H9 (cell line): ENCODE measurements around the gene DSTYK. TPM values are rescaled to one million over a fixed set of nuclear protein-coding genes. Genes with fewer than 3 reads are reported as not detected.

Experiments used
- DNase-seq: peaks from one replicate; pipeline ENCODE4 v3.0.0-alpha.2; 2017
- H2AFZ ChIP-seq: one replicate; pipeline ENCODE4 v1.6.1; 2013; ENCODE audit warnings: mild to moderate bottlenecking, low read length, control low read depth, moderate library complexity
- H2AK5ac ChIP-seq: 2 replicates; pipeline ENCODE4 v1.6.1; 2013; ENCODE audit warnings: low read length, control low read depth, mixed read lengths; ENCODE audit not compliant: insufficient read length
- H2BK120ac ChIP-seq: one replicate; pipeline ENCODE4 v1.6.1; 2013; ENCODE audit warnings: low read depth, mild to moderate bottlenecking, low read length, control low read depth, inconsistent platforms; ENCODE audit not compliant: poor library complexity, severe bottlenecking
- H2BK12ac ChIP-seq: 2 replicates; pipeline ENCODE4 v1.6.1; 2013; ENCODE audit warnings: low read length, control low read depth, mixed read lengths, low read depth; ENCODE audit not compliant: insufficient read length
- H2BK15ac ChIP-seq: 2 replicates; pipeline ENCODE4 v1.6.1; 2013; ENCODE audit warnings: low read depth, low read length, control low read depth
- H2BK20ac ChIP-seq: one replicate; pipeline ENCODE4 v1.6.1; 2013; ENCODE audit warnings: low read depth, mild to moderate bottlenecking, low read length, control low read depth, inconsistent platforms; ENCODE audit not compliant: poor library complexity, severe bottlenecking
- H2BK5ac ChIP-seq: 2 replicates; pipeline ENCODE4 v1.6.1; 2013; ENCODE audit warnings: low read length, control low read depth, mixed read lengths; ENCODE audit not compliant: insufficient read length
- H3K14ac ChIP-seq: 2 replicates; pipeline ENCODE4 v1.6.1; 2013; ENCODE audit warnings: low read length, control low read depth; ENCODE audit not compliant: insufficient read depth
- H3K18ac ChIP-seq: 2 replicates; pipeline ENCODE4 v1.6.1; 2013; ENCODE audit warnings: low read depth, mild to moderate bottlenecking, mixed read lengths, low read length, control low read depth; ENCODE audit not compliant: insufficient read length
- H3K23ac ChIP-seq: 2 replicates; pipeline ENCODE4 v1.6.1; 2013; ENCODE audit warnings: low read length, control low read depth, mixed read lengths, low read depth; ENCODE audit not compliant: insufficient read length
- H3K23me2 ChIP-seq: 2 replicates; pipeline ENCODE4 v1.6.1; 2013; ENCODE audit warnings: low read depth, mild to moderate bottlenecking, mixed read lengths, low read length, control low read depth; ENCODE audit not compliant: insufficient read length, poor library complexity, severe bottlenecking
- H3K27ac ChIP-seq: 2 replicates; pipeline ENCODE4 v1.5.1; 2013; ENCODE audit warnings: low read length, control low read depth, mixed read lengths, low read depth; ENCODE audit not compliant: insufficient read length
- H3K27me3 ChIP-seq: 2 replicates; pipeline ENCODE4 v1.6.1; 2013; ENCODE audit warnings: low read length, control low read depth, inconsistent platforms; ENCODE audit not compliant: insufficient read depth
- H3K4ac ChIP-seq: 2 replicates; pipeline ENCODE4 v1.6.1; 2013; ENCODE audit warnings: low read depth, mild to moderate bottlenecking, control low read depth, inconsistent platforms, low read length, moderate library complexity
- H3K4me1 ChIP-seq: 2 replicates; pipeline ENCODE4 v1.6.1; 2013; ENCODE audit warnings: low read length, control low read depth, inconsistent platforms; ENCODE audit not compliant: insufficient read depth
- H3K4me2 ChIP-seq: 2 replicates; pipeline ENCODE4 v1.6.1; 2013; ENCODE audit warnings: low read length, control low read depth, mixed read lengths; ENCODE audit not compliant: insufficient read length, insufficient read depth
- H3K56ac ChIP-seq: 2 replicates; pipeline ENCODE4 v1.6.1; 2013; ENCODE audit warnings: low read depth, mild to moderate bottlenecking, mixed read lengths, low read length, control low read depth; ENCODE audit not compliant: insufficient read length
- H3K79me1 ChIP-seq: 2 replicates; pipeline ENCODE4 v1.6.1; 2013; ENCODE audit warnings: low read depth, mild to moderate bottlenecking, moderate library complexity, low read length, control low read depth, inconsistent platforms; ENCODE audit not compliant: insufficient read depth, poor library complexity, severe bottlenecking
- H3K79me2 ChIP-seq: 2 replicates; pipeline ENCODE4 v1.6.1; 2013; ENCODE audit warnings: low read length, control low read depth, inconsistent platforms; ENCODE audit not compliant: insufficient read depth
- H3K9ac ChIP-seq: 2 replicates; pipeline ENCODE4 v1.6.1; 2013; ENCODE audit warnings: low read length, control low read depth, mixed read lengths; ENCODE audit not compliant: insufficient read length; ENCODE audit errors: extremely low read depth
- H3K9me3 ChIP-seq: one replicate; pipeline ENCODE4 v1.6.1; 2013; ENCODE audit warnings: low read depth, low read length, inconsistent platforms; ENCODE audit not compliant: control insufficient read depth
- H3T11ph ChIP-seq: one replicate; pipeline ENCODE4 v1.6.1; 2013; ENCODE audit warnings: mild to moderate bottlenecking, low read length, control low read depth, inconsistent platforms
- H4K20me1 ChIP-seq: one replicate; pipeline ENCODE4 v1.6.1; 2013; ENCODE audit not compliant: control insufficient read depth, insufficient read length, insufficient read depth
- H4K5ac ChIP-seq: 2 replicates; pipeline ENCODE4 v1.6.1; 2013; ENCODE audit warnings: low read depth, mild to moderate bottlenecking, mixed read lengths, low read length, control low read depth; ENCODE audit not compliant: insufficient read length
- H4K8ac ChIP-seq: replicated peaks from 2 replicates; pipeline ENCODE4 v1.6.1; 2013; ENCODE audit warnings: low read length, control low read depth, mixed read lengths, low read depth; ENCODE audit not compliant: insufficient read length
- H4K91ac ChIP-seq: 2 replicates; pipeline ENCODE4 v1.6.1; 2013; ENCODE audit warnings: low read depth, mild to moderate bottlenecking, moderate library complexity, mixed read lengths, low read length, control low read depth; ENCODE audit not compliant: insufficient read length
- H3K27ac Mint-ChIP-seq, 3 experiments: 2 replicates in 2 of 3; 3 replicates in 1 of 3; pipeline ENCODE4 v1.8.0; 2020 to 2021; ENCODE audit warnings: mixed read lengths in 3 of 3, mild to moderate bottlenecking in 1 of 3, moderate library complexity in 1 of 3
- H3K27me3 Mint-ChIP-seq: 2 replicates; pipeline ENCODE4 v1.8.0; 2021; ENCODE audit warnings: low read depth, mild to moderate bottlenecking, moderate library complexity, mixed read lengths
- H3K36me3 Mint-ChIP-seq, 3 experiments: 2 replicates in 2 of 3; 3 replicates in 1 of 3; pipeline ENCODE4 v1.8.0; 2020 to 2021; ENCODE audit warnings: low read depth in 3 of 3, mixed read lengths in 3 of 3; ENCODE audit not compliant: insufficient read depth in 1 of 3
- H3K4me1 Mint-ChIP-seq, 2 experiments: 2 replicates each; pipeline ENCODE4 v1.8.0; 2020; ENCODE audit warnings: mixed read lengths in 2 of 2
- H3K4me3 Mint-ChIP-seq, 2 experiments: 2 replicates in 1 of 2; 3 replicates in 1 of 2; pipeline ENCODE4 v1.8.0; 2020 to 2021; ENCODE audit warnings: mild to moderate bottlenecking in 2 of 2, mixed read lengths in 2 of 2, moderate library complexity in 1 of 2
- H3K9me3 Mint-ChIP-seq, 2 experiments: 2 replicates in 1 of 2; 3 replicates in 1 of 2; pipeline ENCODE4 v1.8.0; 2020; ENCODE audit warnings: mild to moderate bottlenecking in 2 of 2, mixed read lengths in 2 of 2, moderate library complexity in 1 of 2
- WGBS: extraction: QIAGEN DNeasy Blood & Tissue Kit; methylation state at CpG from one replicate; pipeline ENCODE4 v1.1.7; 2013; ENCODE audit warnings: missing lambda C conversion rate, low lambda C conversion rate, mixed read lengths; ENCODE audit not compliant: insufficient read length; ENCODE audit errors: extremely low coverage; 5-methylcytosine and 5-hydroxymethylcytosine counted together
- total RNA-seq: library from RNA; stranded (reverse); gene quantifications from 2 replicates; pipeline ENCODE4 v1.2.1, GENCODE V29; 2021
- TF ChIP-seq, protein P1 (sequence below): fragments of 200-600 bp; sonication (generic); conservative IDR thresholded peaks from 3 replicates; pipeline ENCODE4 v1.8.0; 2021; ENCODE audit warnings: antibody characterized with exemption, mild to moderate bottlenecking

The DSTYK gene
- total RNA-seq, 1 experiment from 2014 or later: 8.5 TPM

- H3K9me3 ChIP-seq: no peaks in the 10 kb centered on the region
- no peak overlapping the region for H2BK15ac ChIP-seq
- no peak overlapping the region for H3K27ac ChIP-seq
- no peak overlapping the region for H3K4me2 ChIP-seq
- Mint-ChIP-seq H3K4me1 (peaks cover 19 to 51% of the 10 kb centered on the region in 2 experiments), H3K9me3 (no peaks in the 10 kb centered on the region), H3K4me3 (no peak overlapping the region), H3K27ac (no peak overlapping the region), H3K36me3 (peaks cover 0 to 2% (median 0%) of the 10 kb centered on the region in 3 experiments; a peak in 1 of 7 replicates), H3K27me3 (no peaks in the 10 kb centered on the region; the same call in 1 of the 2 replicates)
- no peak overlapping the region for H2BK12ac ChIP-seq
- H2BK20ac ChIP-seq: no peak overlapping the region
- H2BK5ac ChIP-seq: no peak overlapping the region
- H3K18ac ChIP-seq: no peak overlapping the region
- TF ChIP-seq, protein P1, sequence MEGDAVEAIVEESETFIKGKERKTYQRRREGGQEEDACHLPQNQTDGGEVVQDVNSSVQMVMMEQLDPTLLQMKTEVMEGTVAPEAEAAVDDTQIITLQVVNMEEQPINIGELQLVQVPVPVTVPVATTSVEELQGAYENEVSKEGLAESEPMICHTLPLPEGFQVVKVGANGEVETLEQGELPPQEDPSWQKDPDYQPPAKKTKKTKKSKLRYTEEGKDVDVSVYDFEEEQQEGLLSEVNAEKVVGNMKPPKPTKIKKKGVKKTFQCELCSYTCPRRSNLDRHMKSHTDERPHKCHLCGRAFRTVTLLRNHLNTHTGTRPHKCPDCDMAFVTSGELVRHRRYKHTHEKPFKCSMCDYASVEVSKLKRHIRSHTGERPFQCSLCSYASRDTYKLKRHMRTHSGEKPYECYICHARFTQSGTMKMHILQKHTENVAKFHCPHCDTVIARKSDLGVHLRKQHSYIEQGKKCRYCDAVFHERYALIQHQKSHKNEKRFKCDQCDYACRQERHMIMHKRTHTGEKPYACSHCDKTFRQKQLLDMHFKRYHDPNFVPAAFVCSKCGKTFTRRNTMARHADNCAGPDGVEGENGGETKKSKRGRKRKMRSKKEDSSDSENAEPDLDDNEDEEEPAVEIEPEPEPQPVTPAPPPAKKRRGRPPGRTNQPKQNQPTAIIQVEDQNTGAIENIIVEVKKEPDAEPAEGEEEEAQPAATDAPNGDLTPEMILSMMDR: no peak
- peaks cover 3% of the 10 kb centered on the region for H3K79me1 ChIP-seq
- H4K5ac ChIP-seq: no peak overlapping the region
- no peak overlapping the region for H4K91ac ChIP-seq
- H4K20me1 ChIP-seq: no peaks in the 10 kb centered on the region
- no peak overlapping the region for H3K4ac ChIP-seq
- H2BK120ac ChIP-seq: no peak overlapping the region
- H4K8ac ChIP-seq: no peak overlapping the region
- peaks cover 11% of the 10 kb centered on the region; the same call in 1 of the 2 replicates for H3K4me1 ChIP-seq
- DNase-seq: no peak
- no peak overlapping the region for H3K56ac ChIP-seq
- no peak overlapping the region for H3K23ac ChIP-seq
- H3K79me2 ChIP-seq: peaks cover 3% of the 10 kb centered on the region; the same call in 1 of the 2 replicates
- H3T11ph ChIP-seq: no peak overlapping the region
- no peak overlapping the region for H3K14ac ChIP-seq
- no CpG with 5 or more reads among the region's 7 CpGs for WGBS
- no peak overlapping the region for H3K9ac ChIP-seq
- no peaks in the 10 kb centered on the region for H3K23me2 ChIP-seq
- H3K27me3 ChIP-seq: no peaks in the 10 kb centered on the region
- H2AFZ ChIP-seq: no peak overlapping the region
- H2AK5ac ChIP-seq: no peak overlapping the region
These were observed 11.6 kb downstream of the DSTYK start for GRCh38 chr1:205199931-205200299.
